SKM-1 treated with dmso at 0.1 percent for 144 hours (cell line): Measurements from ENCODE around the gene ZFP92.
A peak's percentile ranks its signal among the peaks of the same experiment; 100 is the strongest.
"Not testable (repeated sequence)": the region's sequence is repeated elsewhere in the genome, so short reads cannot be mapped to it uniquely, and the experiment has no call there.

Experiments
- DNase-seq: peaks from one replicate; lab custom pipeline; 2025; ENCODE audit not compliant: unreplicated experiment; lab: John Stamatoyannopoulos, UW

ZFP92 gene

GRCh38 chrX:153411255-153411987, at the start of gene ZFP92:
Gene ZFP92, plus strand, starts transcription at chrX:153411472. Its CDS starts 6,851 bp downstream, at chrX:153418323.
- no peak for DNase-seq

GRCh38 chrX:153361781-153362397, 49.4 kb upstream of the ZFP92 start:
- no peak for DNase-seq

GRCh38 chrX:153365670-153366069, 45.6 kb upstream of the ZFP92 start:
- no peak for DNase-seq

- no peak for DNase-seq
These were observed 45.2 kb upstream of the ZFP92 start for GRCh38 chrX:153366119-153366518.

GRCh38 chrX:153366878-153367538, 44.3 kb upstream of the ZFP92 start:
- no peak for DNase-seq

GRCh38 chrX:153370293-153371055, 40.8 kb upstream of the ZFP92 start:
- no peak for DNase-seq

GRCh38 chrX:153371256-153371655, 40.0 kb upstream of the ZFP92 start:
- DNase-seq, result no peak

GRCh38 chrX:153372949-153373348, 38.3 kb upstream of the ZFP92 start:
- no peak for DNase-seq

- no peak for DNase-seq
These were observed 36.8 kb upstream of the ZFP92 start for GRCh38 chrX:153374426-153374825.

- no peak for DNase-seq
These were observed 35.7 kb upstream of the ZFP92 start for GRCh38 chrX:153375571-153375970.

GRCh38 chrX:153377727-153378126, 33.5 kb upstream of the ZFP92 start:
- no peak for DNase-seq

- DNase-seq, result no peak
These were observed 32.7 kb upstream of the ZFP92 start for GRCh38 chrX:153378607-153379006.

- no peak for DNase-seq
These were observed 31.8 kb upstream of the ZFP92 start for GRCh38 chrX:153379508-153379907.

GRCh38 chrX:153379971-153380581, 31.2 kb upstream of the ZFP92 start:
- DNase-seq, result no peak

GRCh38 chrX:153380691-153381090, 30.6 kb upstream of the ZFP92 start:
- DNase-seq, result no peak

- DNase-seq, result peak; percentile 35
These were observed 29.4 kb upstream of the ZFP92 start for GRCh38 chrX:153381684-153382532.

- no peak for DNase-seq
These were observed 28.4 kb upstream of the ZFP92 start for GRCh38 chrX:153382563-153383482.

GRCh38 chrX:153384390-153384789, 26.9 kb upstream of the ZFP92 start:
- no peak for DNase-seq

- DNase-seq, result not testable (repeated sequence)
These were observed 26.3 kb upstream of the ZFP92 start for GRCh38 chrX:153384973-153385372.
